ENCODE measurements around the gene ABHD16B.
A peak's percentile ranks its signal among the peaks of the same experiment; 100 is the strongest.

GRCh38 chr20:63863798-63864544 lies 2.7 kb downstream of the ABHD16B start:
- TF ChIP-seq CTCF (IDR thresholded peaks at IDR 0.05 in 4 of 5, conservative IDR thresholded peaks at IDR 0.05 in 1 of 5) (peak; percentile 59 to 73 (median 69)), POLR2A (IDR thresholded peaks at IDR 0.05) (no peak)
